Panc1 (cell line): Measurements from ENCODE around the gene HLA-DOB.

Experiments
- CTCF ChIP-seq: fragments of 450-650 bp; IDR thresholded peaks from 2 replicates; pipeline ENCODE4 v1.5.1; 2017; ENCODE audit warnings: mild to moderate bottlenecking
- TF ChIP-seq, protein P1 (sequence below), 2 experiments: IDR thresholded peaks; 2 replicates each; pipeline ENCODE4 v1.6.1; 2011 to 2012; ENCODE audit warnings: low read depth in 2 of 2, control low read depth in 1 of 2, low read length in 1 of 2, mild to moderate bottlenecking in 1 of 2, moderate library complexity in 1 of 2; ENCODE audit not compliant: insufficient read depth in 1 of 2

DNA sequence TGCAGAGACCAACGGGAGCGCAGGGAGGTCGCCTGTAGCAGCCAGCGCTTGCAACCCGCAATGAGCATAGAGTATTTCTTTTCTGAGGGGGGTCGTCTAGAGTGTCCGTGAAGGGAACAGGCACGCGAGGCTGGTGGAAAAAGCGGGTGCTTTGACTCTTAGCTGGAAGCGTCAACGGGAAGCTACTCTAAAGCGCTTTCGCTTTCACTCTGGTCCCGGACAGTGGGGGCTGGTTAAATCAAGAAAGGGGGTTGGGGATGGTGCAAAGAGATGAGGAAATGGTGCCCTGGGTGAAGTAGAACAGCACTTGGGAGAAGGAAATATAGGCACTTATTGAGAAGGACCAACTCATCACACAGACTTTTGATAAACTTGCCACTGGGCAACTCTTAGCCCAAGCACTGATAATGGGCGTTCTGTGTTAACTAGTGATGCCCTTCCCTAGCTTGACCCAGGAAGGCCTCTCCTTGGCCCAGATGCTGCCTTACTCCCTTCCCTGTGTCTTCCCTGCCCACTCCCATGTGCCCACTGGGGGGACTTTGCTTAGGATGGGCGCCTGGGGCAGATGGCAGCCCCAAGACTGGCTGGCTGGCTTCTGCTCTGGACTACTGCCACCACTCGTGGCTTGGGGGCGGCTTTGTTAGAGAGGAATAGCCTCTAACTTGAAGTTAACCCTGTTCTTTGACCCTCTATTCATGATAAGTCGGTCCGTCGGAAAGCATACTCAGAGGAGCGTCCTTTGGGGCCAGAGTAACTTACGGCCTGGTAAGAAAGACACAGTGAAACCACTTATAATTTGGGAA lies 37.8 kb upstream of the HLA-DOB start:
- TF ChIP-seq CTCF = no peak
- TF ChIP-seq, protein P1, sequence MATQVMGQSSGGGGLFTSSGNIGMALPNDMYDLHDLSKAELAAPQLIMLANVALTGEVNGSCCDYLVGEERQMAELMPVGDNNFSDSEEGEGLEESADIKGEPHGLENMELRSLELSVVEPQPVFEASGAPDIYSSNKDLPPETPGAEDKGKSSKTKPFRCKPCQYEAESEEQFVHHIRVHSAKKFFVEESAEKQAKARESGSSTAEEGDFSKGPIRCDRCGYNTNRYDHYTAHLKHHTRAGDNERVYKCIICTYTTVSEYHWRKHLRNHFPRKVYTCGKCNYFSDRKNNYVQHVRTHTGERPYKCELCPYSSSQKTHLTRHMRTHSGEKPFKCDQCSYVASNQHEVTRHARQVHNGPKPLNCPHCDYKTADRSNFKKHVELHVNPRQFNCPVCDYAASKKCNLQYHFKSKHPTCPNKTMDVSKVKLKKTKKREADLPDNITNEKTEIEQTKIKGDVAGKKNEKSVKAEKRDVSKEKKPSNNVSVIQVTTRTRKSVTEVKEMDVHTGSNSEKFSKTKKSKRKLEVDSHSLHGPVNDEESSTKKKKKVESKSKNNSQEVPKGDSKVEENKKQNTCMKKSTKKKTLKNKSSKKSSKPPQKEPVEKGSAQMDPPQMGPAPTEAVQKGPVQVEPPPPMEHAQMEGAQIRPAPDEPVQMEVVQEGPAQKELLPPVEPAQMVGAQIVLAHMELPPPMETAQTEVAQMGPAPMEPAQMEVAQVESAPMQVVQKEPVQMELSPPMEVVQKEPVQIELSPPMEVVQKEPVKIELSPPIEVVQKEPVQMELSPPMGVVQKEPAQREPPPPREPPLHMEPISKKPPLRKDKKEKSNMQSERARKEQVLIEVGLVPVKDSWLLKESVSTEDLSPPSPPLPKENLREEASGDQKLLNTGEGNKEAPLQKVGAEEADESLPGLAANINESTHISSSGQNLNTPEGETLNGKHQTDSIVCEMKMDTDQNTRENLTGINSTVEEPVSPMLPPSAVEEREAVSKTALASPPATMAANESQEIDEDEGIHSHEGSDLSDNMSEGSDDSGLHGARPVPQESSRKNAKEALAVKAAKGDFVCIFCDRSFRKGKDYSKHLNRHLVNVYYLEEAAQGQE (IDR thresholded peaks at IDR 0.05; ENCODE audit: insufficient read depth in 1 of 2, low read depth in 2 of 2, low read length in 1 of 2) = no peak
